GM13977 (cell line): ENCODE results near the gene ZFYVE9.
"Not testable (repeated sequence)": the region's sequence is repeated elsewhere in the genome, so short reads cannot be mapped to it uniquely, and the experiment has no call there.

Experiments
- DNase-seq: peaks from one replicate; pipeline ENCODE4 v3.0.0; 2012; ENCODE audit warnings: low spot score
- in situ Hi-C: fragments of 300-500 bp; cut with MboI; formaldehyde crosslinking; loops from one replicate; pipeline ENCODE4 v1.12.0; 2022; ENCODE audit warnings: low sequenced_read_pairs, low pct_unique_long_range_greater_than_20kb, mixed read lengths, inconsistent platforms; ENCODE audit not compliant: unreplicated experiment
- TF ChIP-seq, protein P1 (sequence below): IDR thresholded peaks from 2 replicates; pipeline ENCODE4 v1.5.1; 2012; ENCODE audit warnings: mild to moderate bottlenecking, control low read depth; ENCODE audit not compliant: insufficient read depth; ENCODE audit errors: extremely low read depth, missing control alignments

ZFYVE9 gene

DNA sequence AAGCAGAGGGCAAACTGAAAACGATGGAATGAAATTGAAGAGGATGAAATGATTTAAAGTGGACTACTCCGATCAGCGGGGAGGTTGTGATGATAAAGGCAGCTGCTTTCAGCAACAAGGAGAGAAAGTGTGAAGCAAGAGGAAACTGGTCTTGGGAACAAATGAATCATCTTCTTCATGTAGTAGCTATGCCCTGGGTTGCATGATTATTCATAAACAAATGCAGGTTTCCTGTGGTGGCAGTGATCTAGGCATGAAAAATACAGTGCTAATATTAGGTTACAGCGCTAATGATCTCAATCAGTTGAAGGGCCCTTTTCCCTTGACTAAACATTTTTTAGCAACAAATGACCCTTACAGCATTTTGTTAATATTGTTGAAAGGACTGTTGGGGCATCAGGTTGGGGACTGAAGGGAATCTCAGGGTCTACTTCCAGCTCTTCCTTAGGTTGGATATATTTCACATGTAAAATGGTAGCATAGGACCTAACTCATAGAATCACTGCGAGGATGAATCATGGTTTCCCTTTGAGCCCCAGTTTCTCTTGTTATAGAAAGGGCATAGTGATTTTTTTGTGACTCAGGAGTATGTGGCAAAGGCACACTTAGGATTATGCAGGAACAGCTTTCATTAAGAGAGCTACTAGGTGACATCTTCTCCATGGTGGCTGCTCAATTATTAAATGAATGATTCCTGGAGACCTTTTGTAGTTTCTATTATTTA is 1.9 kb upstream of the ZFYVE9 start:
- in situ Hi-C loops: loop anchor here (25.0 kb wide), 2 partner anchors 147 to 547 kb away; partner anchors contain the start of gene COA7
- TF ChIP-seq, protein P1, sequence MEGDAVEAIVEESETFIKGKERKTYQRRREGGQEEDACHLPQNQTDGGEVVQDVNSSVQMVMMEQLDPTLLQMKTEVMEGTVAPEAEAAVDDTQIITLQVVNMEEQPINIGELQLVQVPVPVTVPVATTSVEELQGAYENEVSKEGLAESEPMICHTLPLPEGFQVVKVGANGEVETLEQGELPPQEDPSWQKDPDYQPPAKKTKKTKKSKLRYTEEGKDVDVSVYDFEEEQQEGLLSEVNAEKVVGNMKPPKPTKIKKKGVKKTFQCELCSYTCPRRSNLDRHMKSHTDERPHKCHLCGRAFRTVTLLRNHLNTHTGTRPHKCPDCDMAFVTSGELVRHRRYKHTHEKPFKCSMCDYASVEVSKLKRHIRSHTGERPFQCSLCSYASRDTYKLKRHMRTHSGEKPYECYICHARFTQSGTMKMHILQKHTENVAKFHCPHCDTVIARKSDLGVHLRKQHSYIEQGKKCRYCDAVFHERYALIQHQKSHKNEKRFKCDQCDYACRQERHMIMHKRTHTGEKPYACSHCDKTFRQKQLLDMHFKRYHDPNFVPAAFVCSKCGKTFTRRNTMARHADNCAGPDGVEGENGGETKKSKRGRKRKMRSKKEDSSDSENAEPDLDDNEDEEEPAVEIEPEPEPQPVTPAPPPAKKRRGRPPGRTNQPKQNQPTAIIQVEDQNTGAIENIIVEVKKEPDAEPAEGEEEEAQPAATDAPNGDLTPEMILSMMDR: no peak
- DNase-seq: peak; percentile 78

DNA sequence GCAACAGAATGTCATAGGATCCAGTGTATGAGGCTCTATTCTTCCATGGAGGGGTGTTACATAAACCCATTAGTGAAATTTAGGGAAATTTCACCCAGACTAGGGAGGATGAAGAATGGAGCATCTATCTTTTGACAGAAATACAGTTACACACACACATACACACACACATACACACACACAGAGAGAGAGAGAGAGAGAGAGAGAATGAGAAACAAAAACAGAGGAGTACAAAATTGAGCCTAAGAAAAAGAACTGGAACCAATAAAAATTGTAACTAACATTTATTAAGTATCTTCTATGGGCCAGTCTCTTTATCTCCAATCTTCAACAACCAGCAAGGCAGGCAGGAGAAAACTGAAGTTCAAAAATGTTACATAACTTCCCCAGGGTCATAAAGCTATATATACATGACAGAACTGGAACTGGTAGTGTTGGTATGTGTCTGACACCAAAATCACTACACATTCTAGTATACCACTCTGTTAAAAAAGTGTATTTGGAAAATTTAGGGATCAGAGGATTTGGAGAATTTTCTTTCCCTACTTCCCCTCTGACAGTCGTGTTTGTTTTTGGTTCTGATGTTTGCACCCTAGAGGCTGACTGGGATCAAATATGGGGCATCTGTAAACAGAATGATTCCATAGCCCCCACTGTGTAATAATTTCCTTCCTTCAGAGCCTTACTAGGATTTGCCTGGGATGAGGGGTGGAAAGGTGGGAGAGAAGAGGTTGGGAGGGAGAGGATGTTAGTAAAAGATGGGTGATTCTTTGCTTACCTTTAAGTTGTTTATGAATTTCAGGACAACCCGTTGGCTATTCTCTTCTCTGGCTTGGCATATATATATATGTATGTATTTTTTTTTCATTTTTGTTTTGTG is 1.0 kb upstream of the ZFYVE9 start:
- in situ Hi-C loops: loop anchor here (25.0 kb wide), 2 partner anchors 146 to 546 kb away; partner anchors contain the start of gene COA7
- TF ChIP-seq, protein P1: no peak
- no peak for DNase-seq

DNA sequence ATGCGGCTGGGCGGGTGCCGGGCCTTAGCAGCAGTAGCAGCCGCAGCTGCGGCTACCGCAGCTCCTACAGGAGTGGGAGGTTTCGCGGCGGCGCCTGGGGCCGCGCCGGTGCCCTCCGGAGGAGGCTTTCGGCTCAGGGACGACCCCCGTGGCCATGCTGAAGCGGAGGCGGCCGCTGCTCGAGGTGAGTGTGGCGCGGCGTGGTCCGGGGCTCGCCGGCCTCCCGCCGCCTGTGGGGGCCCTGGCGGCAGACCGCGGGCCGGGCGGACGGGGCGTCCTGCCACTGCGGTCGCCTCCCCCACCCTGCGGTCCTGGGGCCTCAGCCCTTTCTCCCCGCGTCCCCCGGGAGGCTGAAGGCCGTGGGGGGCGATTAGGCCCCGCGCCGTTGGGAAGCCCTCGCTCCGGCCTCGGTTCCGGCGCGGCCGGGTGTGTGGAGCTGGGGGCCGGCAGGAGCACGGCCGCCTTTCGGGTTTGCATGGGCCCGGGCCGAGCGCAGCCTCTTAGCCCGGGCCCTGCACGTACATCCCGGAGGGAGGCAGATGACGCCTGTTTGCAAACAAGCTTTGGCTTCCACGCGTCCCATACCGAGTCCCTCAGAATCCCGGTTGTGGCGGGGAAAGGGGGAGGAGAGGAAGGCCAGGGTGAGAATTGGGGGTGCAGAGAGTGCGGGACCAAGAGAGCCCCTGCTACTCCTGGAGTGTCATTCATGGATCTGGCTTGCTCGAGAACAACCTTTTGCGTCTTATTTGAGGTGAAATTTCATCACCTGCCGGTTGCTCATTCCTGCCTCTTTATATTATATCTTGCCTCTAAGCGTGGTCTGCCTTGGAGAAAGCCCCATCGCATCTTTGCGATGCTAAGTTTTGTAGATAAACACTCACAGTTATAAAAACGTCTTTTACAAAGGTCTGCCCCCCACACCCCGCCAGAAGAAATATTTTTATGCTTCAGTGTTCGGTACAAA is 613 bp downstream of the ZFYVE9 start:
- peak; percentile 52 for DNase-seq
- TF ChIP-seq, protein P1: no peak
- in situ Hi-C loops: loop anchor here (25.0 kb wide), 2 partner anchors 145 to 545 kb away; partner anchors contain the start of gene COA7

DNA sequence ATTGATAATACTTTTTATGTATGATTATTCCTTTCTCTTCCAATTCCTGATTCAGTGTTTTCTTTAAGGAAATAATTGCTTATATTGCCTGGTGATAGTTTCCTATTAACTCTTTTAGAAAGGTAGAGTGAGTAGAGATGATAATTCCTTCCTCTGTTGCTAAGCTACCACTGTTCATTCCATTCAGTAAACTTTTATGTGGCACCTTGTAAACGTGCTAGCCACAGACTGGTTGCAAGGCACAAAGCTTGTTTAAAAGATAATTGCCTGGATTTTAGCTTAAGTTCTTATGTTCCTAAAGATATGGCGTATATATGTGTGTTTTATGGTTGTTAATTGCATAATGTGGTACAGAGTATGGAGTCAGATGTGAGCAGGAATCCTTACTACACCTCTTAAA is 3.2 kb downstream of the ZFYVE9 start:
- TF ChIP-seq, protein P1: no peak
- in situ Hi-C loops: loop anchor here (25.0 kb wide), 2 partner anchors 142 to 542 kb away; partner anchors contain the start of gene COA7
- no peak for DNase-seq

DNA sequence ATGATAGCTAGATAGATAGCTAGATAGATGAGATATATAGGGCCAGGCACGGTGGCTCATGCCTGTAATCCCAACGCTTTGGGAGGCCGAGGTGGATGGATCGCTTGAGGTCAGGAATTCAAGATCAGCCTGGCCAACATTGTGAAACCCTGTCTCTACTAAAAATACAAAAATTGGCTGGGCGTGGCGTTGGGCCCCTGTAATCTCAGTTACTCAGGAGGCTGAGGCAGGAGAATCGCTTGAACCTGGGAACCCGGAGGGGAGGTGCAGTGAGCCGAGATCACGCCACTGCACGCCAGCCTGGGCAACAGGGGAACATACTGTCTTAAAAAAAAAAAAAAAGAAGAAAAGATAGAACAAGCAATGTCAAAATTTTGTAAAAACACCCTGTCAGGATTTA is 8.6 kb downstream of the ZFYVE9 start:
- in situ Hi-C loops, DNase-seq: not testable (repeated sequence)

DNA sequence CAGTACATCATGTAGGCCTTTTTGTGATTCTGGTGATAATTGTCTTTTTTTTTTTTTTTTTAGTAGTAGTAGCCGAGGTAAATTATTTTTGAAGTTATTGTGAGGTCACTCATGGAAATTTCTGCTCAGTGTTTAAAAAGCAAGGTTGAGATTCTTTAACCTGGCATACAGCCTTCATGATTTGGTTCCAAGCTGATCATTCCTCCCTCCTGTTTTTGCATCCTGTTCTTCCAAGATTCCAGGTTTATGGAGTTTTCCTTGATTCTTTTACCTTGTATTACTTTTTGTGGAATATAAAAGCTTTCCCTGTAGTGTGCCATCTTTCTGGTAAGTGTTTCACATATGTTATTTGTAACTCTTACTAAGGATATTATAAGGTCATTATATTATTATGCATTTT is 9.1 kb downstream of the ZFYVE9 start:
- in situ Hi-C loops: no loop called here
- no peak for DNase-seq
- TF ChIP-seq, protein P1: no peak
